ENCODE measurements around the gene SRGAP2C.
A peak's percentile ranks its signal among the peaks of the same experiment; 100 is the strongest.
"Not testable (repeated sequence)": the region's sequence is repeated elsewhere in the genome, so short reads cannot be mapped to it uniquely, and the experiment has no call there.

The SRGAP2C gene

DNA sequence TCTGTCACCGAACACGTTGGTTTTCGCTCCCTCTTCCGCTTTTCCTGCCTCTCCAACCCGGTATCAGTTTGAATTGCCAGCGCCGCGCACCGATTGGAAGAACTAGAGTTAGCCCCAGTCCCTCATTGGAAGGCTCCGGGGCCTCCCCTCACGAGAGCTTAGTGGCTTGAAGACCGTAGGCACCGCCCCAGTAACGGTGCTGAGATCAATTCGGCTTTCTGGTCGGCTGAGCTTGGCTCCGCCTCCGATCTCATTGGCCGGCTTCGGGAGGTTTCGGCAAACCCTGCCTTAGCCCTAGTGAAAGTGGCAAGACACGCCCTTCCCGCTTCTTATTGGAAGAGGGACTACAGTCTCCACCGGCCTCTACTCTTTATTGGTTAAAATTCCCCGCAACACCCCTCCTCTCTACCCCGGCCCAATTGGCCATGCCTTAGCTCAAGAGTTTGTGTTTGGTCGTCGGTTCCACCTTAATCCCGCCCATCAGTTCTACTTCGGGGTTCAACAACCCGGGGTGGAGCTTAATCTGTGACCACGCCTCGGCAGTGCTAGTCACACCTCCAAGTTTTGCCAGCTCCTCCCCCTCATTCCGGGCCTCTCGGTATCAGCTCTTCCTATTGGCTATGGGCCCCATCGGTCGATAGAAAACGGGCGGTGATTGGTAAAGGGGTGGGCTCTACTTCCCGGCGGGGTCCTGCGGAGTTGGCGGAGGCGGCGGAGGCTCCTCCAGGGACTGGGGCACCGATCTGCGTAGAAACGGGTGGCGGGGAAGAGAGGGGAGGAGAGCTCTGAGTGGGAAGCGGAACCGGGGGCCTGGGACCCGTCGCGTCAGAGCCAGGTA is at the start of gene SRGAP2C, which contains the start of gene FAM72B:
Gene SRGAP2C (plus strand): TSS at position 686 of the 838 bp plus-strand sequence. CDS start 2,472 bp downstream, outside the sequence.
Gene FAM72B (minus strand): TSS at position 51 of the 838 bp plus-strand sequence. CDS start 851 bp downstream, outside the sequence.
- peak; percentile 97 to 98 (median 98) for DNase-seq

GRCh38 chr1:121140393-121140792 is 44.4 kb upstream of the SRGAP2C start:
- not testable (repeated sequence) for DNase-seq

- not testable (repeated sequence) for DNase-seq
These were observed 36.1 kb upstream of the SRGAP2C start for GRCh38 chr1:121148489-121149190.

GRCh38 chr1:121151294-121151693 is 33.5 kb upstream of the SRGAP2C start:
- DNase-seq = not testable (repeated sequence)

DNA sequence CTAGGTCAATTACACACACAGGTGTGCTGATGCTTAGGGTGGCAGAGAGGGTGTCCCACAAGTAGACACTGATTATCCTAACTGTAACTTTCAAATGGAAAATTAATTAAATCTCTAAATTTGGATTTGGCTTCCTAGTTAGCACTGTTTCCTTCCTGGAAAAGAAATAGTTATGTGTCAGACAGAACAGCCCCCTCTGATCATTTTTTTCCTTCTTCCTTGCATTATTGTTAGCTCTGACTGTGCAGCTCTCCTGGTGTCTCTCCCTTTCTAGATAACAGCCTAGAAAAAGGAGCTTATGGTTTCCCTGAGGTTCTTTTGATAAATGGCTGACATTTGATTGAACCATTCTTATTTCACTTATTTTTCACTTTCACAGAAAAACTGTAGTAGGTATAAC is 32.0 kb upstream of the SRGAP2C start:
- DNase-seq = not testable (repeated sequence)

- DNase-seq = not testable (repeated sequence)
These were observed 30.0 kb upstream of the SRGAP2C start for GRCh38 chr1:121154811-121155210.

DNA sequence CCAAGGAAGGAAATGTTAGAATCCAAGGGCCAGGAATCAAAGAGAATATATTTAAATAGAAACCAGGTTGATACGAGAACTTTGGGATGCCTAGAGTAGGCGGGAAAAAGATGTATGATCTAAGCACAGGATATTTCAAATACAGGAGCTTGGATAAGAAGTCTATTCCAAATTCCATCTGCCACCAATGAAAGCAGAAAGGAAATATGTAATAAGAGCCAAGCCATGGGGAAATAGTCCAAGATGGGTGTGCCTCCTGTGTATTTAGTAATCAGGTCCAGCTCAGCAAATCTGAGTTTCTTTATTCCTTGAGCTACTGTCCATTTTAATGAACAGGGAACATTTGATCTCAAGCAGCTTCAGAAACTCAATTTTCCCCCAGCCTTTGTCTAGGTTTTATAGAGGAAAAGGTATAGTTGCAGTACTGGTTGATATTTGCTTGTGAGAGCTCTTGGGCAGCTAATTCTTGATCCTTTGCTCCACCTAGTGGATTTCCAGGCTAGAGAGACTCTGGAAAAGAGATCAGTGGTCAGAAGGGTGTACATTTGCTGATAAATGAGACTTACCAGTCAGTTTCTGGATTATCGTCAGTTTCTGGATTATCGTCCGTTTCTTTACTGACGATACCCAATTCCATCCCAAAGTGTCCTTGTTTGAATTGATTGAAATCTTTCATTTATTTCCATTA is 29.0 kb upstream of the SRGAP2C start:
- DNase-seq = peak in 2 of 3 experiments; percentile 1 to 31

GRCh38 chr1:121156958-121157603 is 27.7 kb upstream of the SRGAP2C start:
- DNase-seq = not testable (repeated sequence)

- not testable (repeated sequence) for DNase-seq
These were observed 27.2 kb upstream of the SRGAP2C start for GRCh38 chr1:121157609-121158008.

DNA sequence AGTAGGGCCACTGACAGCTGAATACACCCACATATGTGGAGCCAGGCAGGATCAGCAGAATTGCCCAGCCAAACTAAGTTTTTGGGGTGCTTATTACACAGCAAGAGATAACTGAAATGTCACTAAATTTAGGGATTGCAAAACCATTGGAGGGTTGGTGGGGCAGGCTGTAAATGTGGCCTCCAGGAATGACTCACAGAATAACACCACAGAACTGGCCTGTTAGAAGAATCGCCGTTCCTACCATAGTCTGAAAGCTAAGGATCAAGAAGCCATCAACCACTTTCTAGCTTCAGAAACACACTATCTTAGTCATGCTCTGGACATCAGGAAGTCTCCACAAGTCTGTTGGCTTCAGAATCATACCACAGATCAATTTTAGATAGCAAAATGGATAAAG is 24.7 kb upstream of the SRGAP2C start:
- DNase-seq = not testable (repeated sequence)

DNA sequence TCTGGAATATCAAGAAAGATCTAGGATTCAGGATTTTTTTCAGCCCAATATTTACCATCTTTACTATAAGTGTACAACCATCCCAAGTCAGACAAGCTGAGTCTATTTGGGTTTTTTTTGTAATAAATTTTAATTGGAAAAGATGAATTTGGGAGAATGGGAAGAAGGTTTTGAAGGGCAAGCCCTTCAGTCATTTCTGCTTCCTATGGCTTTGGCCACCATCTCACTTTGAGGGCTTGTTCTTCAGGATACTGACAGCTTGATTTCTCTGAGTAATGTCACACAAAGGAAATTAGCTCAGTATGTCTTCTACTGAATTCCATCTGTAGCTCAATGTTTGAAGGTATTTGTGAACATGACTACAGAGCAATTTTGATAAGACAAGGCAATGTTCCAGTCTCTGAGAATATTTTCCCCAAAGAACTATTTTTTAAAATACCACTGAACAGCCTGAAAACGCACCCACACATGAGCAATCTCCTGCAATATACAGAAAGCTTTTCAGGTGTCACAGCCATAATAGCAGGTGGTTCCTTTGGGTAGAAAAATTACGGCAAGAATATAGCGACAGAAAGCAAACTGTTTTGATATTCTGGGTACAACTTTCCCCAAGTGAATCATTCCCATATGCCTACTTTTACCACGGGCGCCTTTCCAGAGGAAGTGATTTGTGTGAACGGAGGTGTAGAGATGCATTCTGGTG is 23.4 kb upstream of the SRGAP2C start:
- not testable (repeated sequence) for DNase-seq

DNA sequence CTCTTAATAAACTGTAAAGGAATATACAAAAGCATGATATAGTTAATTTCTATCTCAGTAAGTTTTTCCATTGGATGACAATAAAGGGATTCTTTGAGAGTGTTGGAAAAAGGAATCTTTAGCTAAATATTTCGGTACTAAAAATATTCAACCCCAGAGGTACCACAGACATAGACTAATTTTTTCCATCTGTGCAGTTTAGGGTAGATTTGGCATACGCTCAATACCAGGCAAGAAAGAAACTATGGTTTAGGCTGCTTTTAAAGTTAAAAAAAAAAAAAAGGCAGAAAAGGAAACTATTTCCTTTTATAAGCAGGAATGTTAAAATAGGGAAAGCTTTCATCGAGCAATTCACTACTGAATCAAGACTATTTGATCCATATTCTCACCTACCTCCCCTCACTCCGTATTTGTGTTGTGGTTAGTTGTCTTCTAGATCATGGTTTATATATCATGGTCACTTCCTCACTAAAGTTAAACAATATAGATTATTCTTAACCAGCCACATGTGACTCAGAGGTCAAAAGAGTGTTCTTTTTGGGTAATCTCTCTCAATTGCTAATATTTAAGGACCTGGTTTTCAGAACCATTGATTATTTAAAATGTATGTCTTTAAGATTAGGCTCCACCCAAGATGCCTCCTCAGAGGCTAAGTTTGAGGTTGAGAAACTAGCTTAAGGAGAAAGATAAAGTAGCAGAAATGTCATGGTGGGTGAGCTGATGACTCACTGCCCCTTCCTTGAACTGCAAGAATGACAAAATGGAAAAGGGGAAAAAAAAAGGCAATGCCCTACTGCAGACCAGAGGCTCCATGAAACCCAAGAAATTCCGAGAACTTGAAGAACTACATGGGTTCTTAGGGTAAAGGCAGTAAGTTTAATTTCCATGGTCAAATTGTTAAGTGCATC is 20.7 kb upstream of the SRGAP2C start:
- DNase-seq = not testable (repeated sequence)

GRCh38 chr1:121165296-121165695 is 19.5 kb upstream of the SRGAP2C start:
- not testable (repeated sequence) for DNase-seq

GRCh38 chr1:121167225-121167738 is 17.5 kb upstream of the SRGAP2C start:
- peak in 1 of 3 experiments; percentile 47 for DNase-seq

DNA sequence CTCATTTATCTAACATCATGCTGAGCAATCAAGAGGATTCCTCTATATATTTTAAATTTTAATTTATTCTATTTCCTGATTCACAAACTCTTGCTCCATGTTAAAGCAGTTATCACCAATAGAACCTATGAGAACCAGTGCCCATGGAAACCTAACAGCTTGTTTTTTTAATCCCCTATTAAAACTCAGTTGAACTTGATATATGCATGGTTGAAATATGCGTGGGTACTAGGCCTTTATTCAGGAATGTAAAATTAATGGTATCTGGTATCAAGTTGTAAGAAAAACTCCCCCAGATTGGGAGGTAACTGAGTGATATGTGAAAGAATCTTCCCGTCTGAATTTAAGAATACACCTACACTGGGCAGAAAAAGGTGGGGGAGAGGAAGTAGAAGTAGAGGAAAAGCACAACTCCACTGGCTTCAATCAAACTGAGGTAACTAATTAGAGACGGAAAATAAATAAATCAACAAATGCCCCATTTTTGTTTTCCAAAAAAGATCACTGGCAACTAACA is 16.6 kb upstream of the SRGAP2C start:
- not testable (repeated sequence) for DNase-seq

DNA sequence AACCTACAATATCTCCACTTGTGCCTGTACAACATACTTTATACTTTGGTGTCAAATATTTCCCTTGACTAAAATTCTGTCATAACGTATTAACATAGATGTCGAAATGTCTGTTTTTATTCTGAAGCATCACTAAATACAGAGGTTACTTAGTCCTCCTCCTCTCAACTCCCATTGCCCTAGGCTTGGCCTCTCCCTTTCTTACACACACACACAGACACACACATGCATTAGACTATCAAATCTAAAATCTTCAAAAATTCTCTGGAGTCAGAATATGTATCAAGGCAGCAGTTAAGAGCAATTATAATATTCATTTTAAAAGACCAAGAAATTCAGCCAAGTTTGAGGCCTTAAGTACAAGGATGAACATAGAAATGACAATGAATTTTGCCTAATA is 8.1 kb upstream of the SRGAP2C start:
- DNase-seq = not testable (repeated sequence)

DNA sequence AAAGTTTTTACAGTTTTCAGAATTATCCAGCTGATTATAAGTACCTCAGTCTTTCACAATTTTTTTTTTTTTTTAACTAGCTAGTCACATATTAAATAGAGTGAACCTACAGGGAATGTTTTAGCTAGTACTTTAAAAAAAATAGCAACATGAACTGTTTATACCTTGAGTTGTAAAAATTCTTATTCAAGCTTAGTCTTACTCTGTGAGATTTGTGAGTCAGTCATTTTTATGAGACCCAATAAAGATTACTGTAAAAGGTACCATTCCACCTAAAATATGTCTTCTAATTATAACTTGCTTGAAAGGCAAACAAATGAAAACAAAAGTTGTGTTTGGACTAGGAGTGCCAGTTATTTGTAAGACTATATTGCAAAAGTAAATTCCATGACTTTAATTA is 6.6 kb upstream of the SRGAP2C start:
- not testable (repeated sequence) for DNase-seq

DNA sequence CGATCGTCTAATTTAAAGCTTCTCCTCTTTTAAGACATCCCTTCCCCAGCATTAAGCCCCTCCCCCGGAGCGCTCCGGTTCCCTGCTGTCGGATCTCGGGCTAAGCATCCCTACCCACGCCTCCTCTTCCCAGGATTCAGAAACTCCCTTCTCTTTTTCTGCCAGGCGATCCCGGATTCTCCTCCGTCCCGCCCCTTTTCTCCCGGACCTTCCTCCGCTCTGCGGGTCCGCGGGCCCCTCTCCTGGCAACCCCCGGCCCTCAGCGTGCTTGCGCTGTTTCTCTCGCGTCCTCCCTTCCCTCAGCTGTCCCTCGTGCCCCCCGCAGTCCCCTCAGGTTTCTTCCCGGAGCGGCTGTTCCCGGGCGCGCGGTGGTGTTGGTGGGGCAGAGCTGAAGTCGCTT is 908 bp upstream of the SRGAP2C start:
- DNase-seq = not testable (repeated sequence)

GRCh38 chr1:121185140-121185708 is 449 bp downstream of the SRGAP2C start:
- DNase-seq = not testable (repeated sequence)

DNA sequence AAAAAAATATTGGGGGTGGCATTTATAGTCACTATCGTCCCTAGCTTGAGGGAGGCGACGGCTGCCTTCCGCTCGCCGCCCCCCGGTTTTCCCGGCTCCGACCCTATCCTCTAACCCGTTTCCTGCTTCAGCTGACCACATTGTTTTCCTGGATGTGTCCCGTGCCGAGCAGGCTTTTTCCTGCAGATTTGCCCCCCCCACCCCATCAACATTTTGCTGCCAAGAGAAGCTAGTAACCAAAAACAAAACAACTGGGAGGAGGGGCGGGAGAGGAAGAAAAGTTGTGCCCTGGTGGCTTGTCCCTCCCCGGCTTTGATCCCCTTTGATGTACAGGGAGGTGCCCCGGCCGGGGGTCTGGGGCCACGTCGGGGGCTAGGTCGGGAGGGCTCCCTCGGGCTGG is 1.4 kb downstream of the SRGAP2C start:
- DNase-seq = not testable (repeated sequence)
